Epithelial cell of proximal tubule (primary cell): ENCODE data around the gene DHRS4L2. TPM values are rescaled to one million over a fixed set of nuclear protein-coding genes. Genes with fewer than 3 reads are reported as not detected.
"Not testable (repeated sequence)": the region's sequence is repeated elsewhere in the genome, so short reads cannot be mapped to it uniquely, and the experiment has no call there.

Experiments
- DNase-seq: peaks from one replicate; pipeline ENCODE4 v3.0.0-alpha.2; 2011; ENCODE audit warnings: low read depth
- H3K4me3 ChIP-seq: 2 replicates; pipeline ENCODE4 v1.5.1; 2011; ENCODE audit warnings: low read depth, mild to moderate bottlenecking, low read length
- CTCF ChIP-seq: conservative IDR thresholded peaks from 2 replicates; pipeline ENCODE4 v1.5.1; 2012; ENCODE audit warnings: low read depth, mild to moderate bottlenecking, low read length
- total RNA-seq: library from RNA; depleted of rRNA; stranded (reverse); fragments of >200 nt; gene quantifications from 2 replicates; pipeline ENCODE4 v1.2.3, GENCODE V29; 2015

DHRS4L2 gene
- 13.6 and 14.8 TPM in 2 replicates for total RNA-seq

DNA sequence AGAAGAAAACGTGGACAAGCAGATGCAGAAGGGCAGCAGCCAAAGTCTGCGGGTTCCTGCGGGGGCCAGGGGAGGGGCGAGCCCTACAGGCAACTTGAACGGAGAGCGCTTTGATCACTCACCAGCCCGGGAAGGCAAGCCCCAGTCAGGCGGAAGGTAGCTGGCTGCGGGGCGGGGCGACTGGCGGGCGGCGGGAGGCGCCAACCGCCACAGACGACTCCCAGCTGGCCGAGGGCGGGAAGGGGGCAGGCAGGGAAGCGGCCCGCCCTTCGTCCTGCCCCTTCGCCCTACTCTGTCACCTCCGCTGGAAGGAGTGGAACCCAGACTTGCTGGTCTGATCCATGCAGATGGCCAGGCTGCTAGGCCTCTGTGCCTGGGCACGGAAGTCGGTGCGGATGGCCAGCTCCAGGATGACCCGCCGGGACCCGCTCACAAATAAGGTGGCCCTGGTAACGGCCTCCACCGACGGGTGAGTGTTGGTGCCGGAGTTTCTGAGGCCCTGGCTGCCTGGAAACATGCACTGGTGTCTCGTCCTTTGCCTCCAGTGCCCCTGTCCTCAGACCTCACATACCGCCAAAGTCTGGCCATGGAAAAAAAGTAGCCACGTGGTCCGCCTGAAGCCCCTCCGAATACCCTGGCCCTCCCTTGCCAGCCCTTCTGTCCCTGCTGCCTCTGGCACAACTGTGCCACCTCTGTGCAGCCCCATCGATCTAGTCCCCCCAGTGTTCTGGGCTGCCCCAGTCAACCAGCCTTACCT is at the start of gene DHRS4L2:
DHRS4L2 (plus strand) TSS at position 323 of the 757 bp plus-strand sequence; CDS start at position 342, 19 bp downstream.
- peak within 1 kb of the TSS; percentile 54 for H3K4me3 ChIP-seq
- DNase-seq = not testable (repeated sequence)

DNA sequence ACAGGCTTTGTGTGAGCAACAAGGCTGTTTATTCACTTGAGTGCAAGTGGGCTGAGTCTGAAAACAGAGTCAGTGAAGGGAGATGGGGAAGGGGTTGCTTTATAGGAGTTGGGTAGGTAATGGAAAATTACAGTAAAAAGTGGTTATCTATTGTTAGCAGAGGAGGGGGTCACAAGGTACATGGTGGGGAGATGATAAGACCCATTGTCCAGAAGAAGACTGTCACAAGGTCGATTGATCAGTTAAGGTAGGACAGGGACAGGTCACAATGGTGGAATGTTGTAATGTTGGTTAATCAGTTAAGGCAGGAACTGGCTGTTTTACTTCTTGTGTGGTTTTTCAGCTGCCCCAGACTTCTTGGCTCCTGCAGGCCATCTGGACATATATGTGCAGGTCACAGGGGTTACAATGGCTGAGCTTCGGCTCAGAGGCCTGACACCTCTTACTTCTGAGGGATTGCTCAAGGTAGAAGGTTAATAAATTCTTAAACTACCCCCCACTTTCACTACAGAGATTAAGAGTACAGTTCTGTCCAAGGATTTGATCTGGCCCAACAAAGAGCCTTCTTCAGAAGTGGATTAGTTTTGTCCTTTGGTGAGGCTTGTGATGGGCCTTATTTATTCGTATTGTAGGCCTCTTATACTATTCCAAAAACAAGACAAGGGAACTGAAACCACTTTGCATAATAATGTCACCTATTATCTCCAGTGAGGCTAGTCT is 49.0 kb upstream of the DHRS4L2 start:
- no peak overlapping the region for H3K4me3 ChIP-seq
- no peak for TF ChIP-seq CTCF
- no peak for DNase-seq

- no peak for DNase-seq
- TF ChIP-seq CTCF = no peak
These were observed 47.5 kb upstream of the DHRS4L2 start for GRCh38 chr14:23941230-23941629.

DNA sequence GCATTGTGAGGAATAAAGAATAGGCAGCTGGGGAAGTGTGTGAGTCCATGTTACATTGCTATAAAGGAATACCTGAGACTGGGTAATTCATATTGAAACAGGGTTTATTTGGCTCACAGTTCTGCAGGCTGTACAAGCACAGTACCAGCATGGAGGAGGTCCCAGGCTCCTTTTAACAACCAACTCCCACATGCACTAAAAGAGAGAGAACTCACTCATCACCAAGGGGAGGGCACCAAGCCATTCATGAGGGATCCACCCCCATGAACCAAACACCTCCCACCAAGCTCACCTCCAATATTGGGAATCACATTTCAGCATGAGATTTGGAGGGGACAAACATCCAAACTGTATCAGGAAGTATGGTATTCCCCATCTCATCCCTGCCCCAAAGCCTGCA is 47.1 kb upstream of the DHRS4L2 start:
- DNase-seq = no peak
- TF ChIP-seq CTCF = no peak
- H3K4me3 ChIP-seq = no peak overlapping the region

More at GRCh38 chr14:23941230-23941629, 47.5 kb upstream of the DHRS4L2 start:
- H3K4me3 ChIP-seq = no peak overlapping the region

- H3K4me3 ChIP-seq = no peak overlapping the region
- no peak for TF ChIP-seq CTCF
- peak; percentile 88 for DNase-seq
These were observed 46.1 kb upstream of the DHRS4L2 start for GRCh38 chr14:23942587-23942986.

DNA sequence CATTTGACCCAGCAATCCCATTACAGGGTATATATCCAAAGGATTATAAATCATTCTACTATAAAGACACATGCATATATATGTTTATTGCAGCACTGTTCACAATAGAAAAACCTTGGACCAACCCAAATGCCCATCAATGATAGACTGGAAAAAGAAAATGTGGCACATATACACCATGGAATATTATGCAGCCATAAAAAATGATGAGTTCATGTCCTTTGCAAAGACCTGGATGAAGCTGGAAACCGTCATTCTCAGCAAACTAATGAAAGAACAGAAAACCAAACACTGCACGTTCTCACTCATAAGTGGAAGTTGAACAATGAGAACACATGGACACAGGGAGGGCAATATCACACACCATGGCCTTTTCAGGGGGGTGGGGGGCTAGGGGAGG is 39.7 kb upstream of the DHRS4L2 start:
- H3K4me3 ChIP-seq, DNase-seq: not testable (repeated sequence)

DNA sequence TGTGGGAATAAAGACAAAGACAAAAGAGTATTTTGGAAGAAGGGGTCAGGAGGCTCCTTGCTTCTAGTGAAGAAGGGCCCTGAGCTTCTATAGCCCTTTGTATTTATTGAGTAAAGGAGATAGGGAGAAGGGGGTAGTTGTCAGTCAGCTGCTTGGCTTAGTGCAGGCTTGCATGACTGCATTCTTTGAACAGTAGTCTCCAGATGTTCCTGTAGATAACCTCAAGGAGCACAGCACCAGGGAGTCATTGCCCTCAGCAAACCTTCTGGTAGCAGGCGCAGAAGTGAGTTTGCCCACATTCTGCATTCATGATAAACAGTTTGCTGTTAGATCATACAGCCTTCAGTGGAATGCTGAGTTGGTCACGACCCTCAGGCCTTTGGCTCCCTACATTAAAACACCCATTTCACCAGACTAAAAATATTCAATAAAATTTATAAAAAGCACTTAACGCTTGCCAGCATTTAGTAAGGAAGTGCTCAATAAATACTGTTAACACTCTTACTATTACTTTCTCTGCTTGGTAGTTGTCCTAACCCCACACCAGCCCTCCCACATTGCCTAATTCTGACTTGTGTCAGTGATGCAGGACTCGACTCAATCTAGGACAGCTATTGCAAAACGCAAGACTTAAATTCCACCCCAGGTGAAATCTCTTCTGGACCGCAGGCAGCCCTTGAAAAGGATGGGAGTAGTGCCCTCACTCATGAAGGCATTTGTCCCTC is 38.2 kb upstream of the DHRS4L2 start:
- TF ChIP-seq CTCF = no peak
- H3K4me3 ChIP-seq = no peak overlapping the region
- no peak for DNase-seq

DNA sequence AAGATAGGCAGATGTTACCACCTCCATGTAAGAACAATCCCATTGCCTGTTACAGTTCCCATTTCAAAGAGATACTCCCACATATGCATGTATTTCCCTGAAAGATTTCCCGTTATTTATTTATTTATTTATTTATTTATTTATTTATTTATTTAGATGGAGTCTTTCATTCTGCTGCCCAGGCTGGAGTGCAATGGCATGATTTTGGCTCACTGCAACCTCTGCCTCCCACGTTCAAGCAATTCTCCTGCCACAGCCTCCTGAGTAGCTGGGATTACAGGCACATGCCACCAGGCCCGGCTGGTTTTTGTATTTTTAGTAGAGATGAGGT is 37.6 kb upstream of the DHRS4L2 start:
- DNase-seq, H3K4me3 ChIP-seq: not testable (repeated sequence)
